RWPE2 (cell line): ENCODE data around the gene KRTAP2-2.

ENCODE experiments used
- ATAC-seq: fragments of 200-7000 bp; cut with Tn5 transposase; 3 replicates; pipeline ENCODE4 v1.9.1; 2021; ENCODE audit warnings: low read depth
- DNase-seq: peaks from one replicate; pipeline ENCODE4 v3.0.0-alpha.2; 2020; ENCODE audit warnings: low spot score
- H3K27ac ChIP-seq: fragments of 450-650 bp; 2 replicates; pipeline ENCODE4 v1.5.1; 2017; ENCODE audit warnings: mild to moderate bottlenecking; ENCODE audit not compliant: poor library complexity, severe bottlenecking
- H3K27me3 ChIP-seq: fragments of 250-450 bp; sonication (Bioruptor Pico); 2 replicates; pipeline ENCODE4 v1.5.1; 2021; ENCODE audit warnings: mild to moderate bottlenecking, moderate library complexity; ENCODE audit not compliant: insufficient read depth, poor library complexity, severe bottlenecking
- H3K36me3 ChIP-seq: fragments of 250-450 bp; sonication (Bioruptor Pico); 2 replicates; pipeline ENCODE4 v1.5.1; 2020; ENCODE audit warnings: low read depth, mild to moderate bottlenecking, moderate library complexity
- H3K4me1 ChIP-seq: fragments of 250-450 bp; sonication (Bioruptor Pico); 2 replicates; pipeline ENCODE4 v1.5.1; 2021; ENCODE audit warnings: mild to moderate bottlenecking, moderate library complexity; ENCODE audit not compliant: insufficient read depth, poor library complexity, severe bottlenecking
- H3K4me3 ChIP-seq: fragments of 250-450 bp; sonication (Bioruptor Pico); 2 replicates; pipeline ENCODE4 v1.5.1; 2021; ENCODE audit warnings: mild to moderate bottlenecking, moderate library complexity; ENCODE audit not compliant: severe bottlenecking
- H3K9me3 ChIP-seq: fragments of 250-450 bp; sonication (Bioruptor Pico); 2 replicates; pipeline ENCODE4 v1.5.1; 2021; ENCODE audit warnings: mild to moderate bottlenecking, moderate library complexity; ENCODE audit not compliant: severe bottlenecking
- CTCF ChIP-seq: fragments of 450-650 bp; IDR thresholded peaks from one replicate; pipeline ENCODE4 v1.5.1; 2017; ENCODE audit warnings: mild to moderate bottlenecking, moderate library complexity; ENCODE audit not compliant: poor library complexity, severe bottlenecking

KRTAP2-2 gene

DNA sequence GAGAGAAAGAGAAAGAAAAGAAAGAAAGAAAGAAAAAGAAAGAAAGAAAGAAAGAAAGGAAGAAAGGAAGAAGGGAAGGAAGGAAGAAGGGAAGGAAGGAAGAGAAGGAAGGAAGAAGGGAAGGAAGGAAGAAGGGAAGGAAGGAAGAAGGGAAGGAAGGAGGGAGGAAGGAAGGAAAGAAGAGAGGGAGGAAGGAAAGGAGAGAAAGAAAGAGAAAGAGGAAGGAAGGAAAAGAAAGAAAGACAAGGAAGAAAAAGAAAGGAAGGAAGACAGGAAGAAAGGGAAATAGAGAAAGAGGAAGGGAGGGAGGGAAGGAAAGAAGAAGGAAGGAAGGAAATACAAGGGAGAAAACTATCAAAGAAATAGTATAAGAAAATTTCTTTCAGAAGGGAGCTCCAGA, 21.8 kb upstream of the KRTAP2-2 start:
- no peak for TF ChIP-seq CTCF

GRCh38 chr17:41073676-41074075, 18.6 kb upstream of the KRTAP2-2 start:
- no peak for DNase-seq
- Histone ChIP-seq H3K4me3 (no peak overlapping the region), H3K4me1 (no peaks in the 10 kb centered on the region), H3K36me3 (no peaks in the 10 kb centered on the region), H3K9me3 (no peaks in the 10 kb centered on the region), H3K27ac (no peak overlapping the region), H3K27me3 (no peaks in the 10 kb centered on the region)
- no peak for TF ChIP-seq CTCF
- ATAC-seq, result no peak

More for the DNA sequence above, 21.8 kb upstream of the KRTAP2-2 start:
- Histone ChIP-seq H3K4me3 (no peak overlapping the region), H3K27ac (no peak overlapping the region), H3K9me3 (no peaks in the 10 kb centered on the region), H3K4me1 (no peaks in the 10 kb centered on the region), H3K36me3 (no peaks in the 10 kb centered on the region), H3K27me3 (no peaks in the 10 kb centered on the region)
- ATAC-seq (no peak), DNase-seq (no peak)

GRCh38 chr17:41071606-41072360, 16.8 kb upstream of the KRTAP2-2 start:
- TF ChIP-seq CTCF, result no peak
- ATAC-seq (no peak), DNase-seq (no peak)
- H3K27ac ChIP-seq, result no peak overlapping the region
- H3K27me3 ChIP-seq, result no peaks in the 10 kb centered on the region
- H3K36me3 ChIP-seq, result no peaks in the 10 kb centered on the region
- H3K4me3 ChIP-seq, result no peak overlapping the region
- H3K4me1 ChIP-seq, result no peaks in the 10 kb centered on the region
- H3K9me3 ChIP-seq, result no peaks in the 10 kb centered on the region

DNA sequence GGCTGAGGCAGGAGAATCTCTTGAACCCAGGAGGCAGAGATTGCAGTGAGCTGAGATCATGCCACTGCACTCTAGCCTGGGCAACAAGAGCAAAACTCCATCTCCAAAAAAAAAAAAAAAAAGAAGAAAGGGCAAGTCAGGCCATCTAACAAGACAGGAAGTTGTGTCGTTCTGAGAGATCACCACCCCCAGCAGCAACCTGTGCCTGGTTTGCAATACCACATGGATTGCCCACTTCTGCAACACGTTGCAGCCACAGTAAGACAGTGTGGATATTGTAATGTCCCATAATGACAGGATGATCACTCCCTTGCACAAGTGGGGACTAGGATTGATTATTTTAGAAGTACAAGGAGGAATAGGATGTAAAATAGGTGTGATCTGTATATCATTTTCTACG, 14.0 kb upstream of the KRTAP2-2 start:
- H3K4me1 ChIP-seq, result peaks cover 10% of the 10 kb centered on the region
- H3K4me3 ChIP-seq, result no peak overlapping the region
- H3K36me3 ChIP-seq, result no peaks in the 10 kb centered on the region
- no peak for ATAC-seq
- H3K27ac ChIP-seq, result no peak overlapping the region
- no peak for DNase-seq
- no peaks in the 10 kb centered on the region for H3K9me3 ChIP-seq
- no peak for TF ChIP-seq CTCF
- H3K27me3 ChIP-seq, result no peaks in the 10 kb centered on the region

- Histone ChIP-seq H3K4me3 (no peak overlapping the region), H3K27ac (peak overlapping the region; percentile 28), H3K27me3 (no peaks in the 10 kb centered on the region), H3K36me3 (no peaks in the 10 kb centered on the region), H3K4me1 (peaks cover 13% of the 10 kb centered on the region), H3K9me3 (no peaks in the 10 kb centered on the region)
- ATAC-seq, result no peak
- no peak for DNase-seq
- no peak for TF ChIP-seq CTCF
Observed at GRCh38 chr17:41067281-41067680, 12.3 kb upstream of the KRTAP2-2 start.
